K562 (cell line): ENCODE data around the gene ADAT3. TPM values are rescaled to one million over a fixed set of nuclear protein-coding genes. Genes with fewer than 3 reads are reported as not detected.

Experiments
- BHLHE40 ChIP-seq: IDR thresholded peaks from 2 replicates; pipeline ENCODE4 v1.6.1; 2011; ENCODE audit warnings: low read length, improper control_type of control experiment
- CBX8 ChIP-seq: fragments of 200-600 bp; sonication (generic); IDR thresholded peaks from 2 replicates; pipeline ENCODE4 v1.6.1; 2012; ENCODE audit warnings: borderline replicate concordance, mixed run types, low read depth, mild to moderate bottlenecking, moderate library complexity, mixed read lengths, low read length, control low read depth, inconsistent platforms; ENCODE audit not compliant: poor library complexity, severe bottlenecking; ENCODE audit errors: extremely low read depth
- CCAR2 ChIP-seq: fragments of 200-400 bp; formaldehyde crosslinking; IDR thresholded peaks from 2 replicates; pipeline ENCODE4 v1.6.1; 2017; ENCODE audit warnings: mild to moderate bottlenecking, low read depth, low read length
- ELF1 ChIP-seq: fragments of 200-800 bp; sonication (Bioruptor generic); IDR thresholded peaks from 2 replicates; pipeline ENCODE4 v1.6.1; 2016; ENCODE audit warnings: missing genetic modification characterization, missing compliant biosample characterization
- GABPB1 ChIP-seq: sonication (generic); formaldehyde crosslinking; IDR thresholded peaks from 2 replicates; pipeline ENCODE4 v1.8.0; 2022; ENCODE audit warnings: mild to moderate bottlenecking, missing genetic modification reagents
- ID3 ChIP-seq, 2 experiments: fragments of 250-450 bp in 1 of 2; fragments of 450-650 bp in 1 of 2; sonication (Bioruptor Pico) in 1 of 2; IDR thresholded peaks; 2 replicates each; pipeline versions ENCODE4 v1.6.1 to v1.8.0; 2016 to 2021; ENCODE audit warnings: mild to moderate bottlenecking in 2 of 2, moderate library complexity in 2 of 2, missing compliant biosample characterization in 1 of 2, missing genetic modification characterization in 1 of 2
- JUN ChIP-seq, 2 experiments: sonication (generic) in 1 of 2; formaldehyde crosslinking in 1 of 2; IDR thresholded peaks; 2 replicates each; pipeline versions ENCODE4 v1.6.1 to v1.8.0; 2012 to 2022; ENCODE audit warnings: borderline replicate concordance in 2 of 2, mild to moderate bottlenecking in 2 of 2, improper control_type of control experiment in 1 of 2, low read depth in 1 of 2, low read length in 1 of 2, missing genetic modification reagents in 1 of 2
- KAT7 ChIP-seq: sonication (generic); formaldehyde crosslinking; IDR thresholded peaks from 2 replicates; pipeline ENCODE4 v1.8.0; 2022; ENCODE audit warnings: missing genetic modification reagents, mild to moderate bottlenecking, borderline replicate concordance
- SAP30 ChIP-seq: fragments of 200-600 bp; sonication (generic); IDR thresholded peaks from 2 replicates; pipeline ENCODE4 v1.6.1; 2012; ENCODE audit warnings: borderline replicate concordance, low read depth, mild to moderate bottlenecking, moderate library complexity, low read length, control low read depth, inconsistent platforms; ENCODE audit not compliant: insufficient read depth, poor library complexity, severe bottlenecking
- SMAD1 ChIP-seq: fragments of 150-350 bp; IDR thresholded peaks from 2 replicates; pipeline ENCODE4 v1.6.1; 2014; ENCODE audit warnings: low read length, low read depth; ENCODE audit not compliant: partially characterized antibody
- SREBF2 ChIP-seq: sonication (generic); formaldehyde crosslinking; IDR thresholded peaks from 2 replicates; pipeline ENCODE4 v1.4.0; 2020; ENCODE audit warnings: mild to moderate bottlenecking, missing genetic modification reagents
- TCF7L2 ChIP-seq: fragments of 150-350 bp; IDR thresholded peaks from 2 replicates; pipeline ENCODE4 v1.6.1; 2016; ENCODE audit warnings: low read depth, mild to moderate bottlenecking, low read length, moderate library complexity
- ZBTB7A ChIP-seq: IDR thresholded peaks from 2 replicates; pipeline ENCODE4 v1.6.1; 2011; ENCODE audit warnings: low read depth, mild to moderate bottlenecking, low read length, moderate library complexity, borderline replicate concordance; ENCODE audit not compliant: control insufficient read depth
- ZNF395 ChIP-seq: fragments of 200-800 bp; sonication (Bioruptor generic); IDR thresholded peaks from 2 replicates; pipeline ENCODE4 v1.6.1; 2017; ENCODE audit warnings: missing genetic modification characterization, missing compliant biosample characterization
- polyA plus RNA-seq, 8 experiments: library from polyadenylated mRNA; depleted of rRNA in 4 of 8; stranded (reverse) in 5 of 8; unstranded in 3 of 8; fragments of >200 nt; fragmentation: Nextera tagmentation in 2 of 8; fragmentation: Illumina TruSeq in 1 of 8; extraction: Ambion mirVana in 2 of 8; extraction: Trizol in 1 of 8; gene quantifications; 2 replicates each; pipeline versions ENCODE4 v1.2.1 to v1.2.3, GENCODE V29; 2011 to 2014; ENCODE audit warnings: inconsistent platforms in 1 of 8, missing spikeins in 1 of 8
- total RNA-seq, 7 experiments: library from RNA; depleted of rRNA in 6 of 7; stranded (reverse); fragments of >200 nt in 6 of 7; fragmentation: Illumina TruSeq in 2 of 7; extraction: Trizol in 2 of 7; gene quantifications; 2 replicates each; pipeline versions ENCODE4 v1.2.1 to v1.2.3, GENCODE V29; 2011 to 2021; ENCODE audit warnings: low replicate concordance in 1 of 7
- TF ChIP-seq, protein P1 (sequence below), 2 experiments: fragments of 200-800 bp in 1 of 2; sonication (Bioruptor generic) in 1 of 2; sonication (generic) in 1 of 2; formaldehyde crosslinking in 1 of 2; IDR thresholded peaks in 1 of 2; conservative IDR thresholded peaks in 1 of 2; 2 replicates each; pipeline versions ENCODE4 v1.5.0 to v1.6.1; 2016 to 2020; ENCODE audit warnings: missing compliant biosample characterization in 1 of 2, missing genetic modification characterization in 1 of 2, missing genetic modification reagents in 1 of 2
- TF ChIP-seq, protein P2 (sequence below): fragments of 250-450 bp; sonication (Bioruptor Pico); IDR thresholded peaks from 2 replicates; pipeline ENCODE4 v1.5.0; 2021; ENCODE audit warnings: mild to moderate bottlenecking, borderline replicate concordance
- TF ChIP-seq, protein P3 (sequence below): IDR thresholded peaks from 2 replicates; pipeline ENCODE4 v1.6.1; 2014; ENCODE audit warnings: antibody characterized with exemption

ADAT3 gene
- total and polyA plus RNA-seq, 9 of the 15 experiments (the other 6 are each of a cell fraction or from before 2014, with no cell fraction given): 0.67 to 15.6 (median 7.8) TPM; not detected in 4

- TF ChIP-seq SAP30 (no peak), SREBF2 (CRISPR knock-in tag) (no peak), SMAD1 (no peak), TCF7L2 (no peak), CBX8 (no peak), GABPB1 (CRISPR knock-in tag) (peak; percentile 14; the same call in 1 of the 2 replicates), ZNF395 (CRISPR knock-in tag) (no peak), KAT7 (CRISPR knock-in tag) (0 out of 2 replicates have a peak, but pooled peaks have one; percentile 15), ZBTB7A (peak; percentile 39; the same call in 1 of the 2 replicates), JUN (IDR thresholded peaks at IDR 0.05; ENCODE audit: borderline replicate concordance, low read depth, low read length) (no peak), JUN (CRISPR knock-in tag; IDR thresholded peaks at IDR 0.05; ENCODE audit: borderline replicate concordance) (no peak), BHLHE40 (no peak), ELF1 (tag) (no peak), CCAR2 (no peak), ID3 (CRISPR knock-in tag; IDR thresholded peaks at IDR 0.05) (no peak), ID3 (tag; IDR thresholded peaks at IDR 0.05) (no peak)
- TF ChIP-seq, protein P1, sequence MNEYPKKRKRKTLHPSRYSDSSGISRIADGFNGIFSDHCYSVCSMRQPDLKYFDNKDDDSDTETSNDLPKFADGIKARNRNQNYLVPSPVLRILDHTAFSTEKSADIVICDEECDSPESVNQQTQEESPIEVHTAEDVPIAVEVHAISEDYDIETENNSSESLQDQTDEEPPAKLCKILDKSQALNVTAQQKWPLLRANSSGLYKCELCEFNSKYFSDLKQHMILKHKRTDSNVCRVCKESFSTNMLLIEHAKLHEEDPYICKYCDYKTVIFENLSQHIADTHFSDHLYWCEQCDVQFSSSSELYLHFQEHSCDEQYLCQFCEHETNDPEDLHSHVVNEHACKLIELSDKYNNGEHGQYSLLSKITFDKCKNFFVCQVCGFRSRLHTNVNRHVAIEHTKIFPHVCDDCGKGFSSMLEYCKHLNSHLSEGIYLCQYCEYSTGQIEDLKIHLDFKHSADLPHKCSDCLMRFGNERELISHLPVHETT (CRISPR knock-in tag; conservative IDR thresholded peaks at IDR 0.05 in 1 of 2, IDR thresholded peaks at IDR 0.05 in 1 of 2): no peak
- TF ChIP-seq, protein P2, sequence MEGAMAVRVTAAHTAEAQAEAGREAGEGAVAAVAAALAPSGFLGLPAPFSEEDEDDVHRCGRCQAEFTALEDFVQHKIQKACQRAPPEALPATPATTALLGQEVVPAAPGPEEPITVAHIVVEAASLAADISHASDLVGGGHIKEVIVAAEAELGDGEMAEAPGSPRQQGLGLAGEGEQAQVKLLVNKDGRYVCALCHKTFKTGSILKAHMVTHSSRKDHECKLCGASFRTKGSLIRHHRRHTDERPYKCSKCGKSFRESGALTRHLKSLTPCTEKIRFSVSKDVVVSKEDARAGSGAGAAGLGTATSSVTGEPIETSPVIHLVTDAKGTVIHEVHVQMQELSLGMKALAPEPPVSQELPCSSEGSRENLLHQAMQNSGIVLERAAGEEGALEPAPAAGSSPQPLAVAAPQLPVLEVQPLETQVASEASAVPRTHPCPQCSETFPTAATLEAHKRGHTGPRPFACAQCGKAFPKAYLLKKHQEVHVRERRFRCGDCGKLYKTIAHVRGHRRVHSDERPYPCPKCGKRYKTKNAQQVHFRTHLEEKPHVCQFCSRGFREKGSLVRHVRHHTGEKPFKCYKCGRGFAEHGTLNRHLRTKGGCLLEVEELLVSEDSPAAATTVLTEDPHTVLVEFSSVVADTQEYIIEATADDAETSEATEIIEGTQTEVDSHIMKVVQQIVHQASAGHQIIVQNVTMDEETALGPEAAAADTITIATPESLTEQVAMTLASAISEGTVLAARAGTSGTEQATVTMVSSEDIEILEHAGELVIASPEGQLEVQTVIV (CRISPR knock-in tag): no peak
- TF ChIP-seq, protein P3, sequence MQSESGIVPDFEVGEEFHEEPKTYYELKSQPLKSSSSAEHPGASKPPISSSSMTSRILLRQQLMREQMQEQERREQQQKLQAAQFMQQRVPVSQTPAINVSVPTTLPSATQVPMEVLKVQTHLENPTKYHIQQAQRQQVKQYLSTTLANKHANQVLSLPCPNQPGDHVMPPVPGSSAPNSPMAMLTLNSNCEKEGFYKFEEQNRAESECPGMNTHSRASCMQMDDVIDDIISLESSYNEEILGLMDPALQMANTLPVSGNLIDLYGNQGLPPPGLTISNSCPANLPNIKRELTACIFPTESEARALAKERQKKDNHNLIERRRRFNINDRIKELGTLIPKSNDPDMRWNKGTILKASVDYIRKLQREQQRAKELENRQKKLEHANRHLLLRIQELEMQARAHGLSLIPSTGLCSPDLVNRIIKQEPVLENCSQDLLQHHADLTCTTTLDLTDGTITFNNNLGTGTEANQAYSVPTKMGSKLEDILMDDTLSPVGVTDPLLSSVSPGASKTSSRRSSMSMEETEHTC: no peak
Measured at GRCh38 chr19:1858412-1859081, 46.7 kb upstream of the ADAT3 start (continued).
